ENCODE data around the gene SELENON.

The SELENON gene

DNA sequence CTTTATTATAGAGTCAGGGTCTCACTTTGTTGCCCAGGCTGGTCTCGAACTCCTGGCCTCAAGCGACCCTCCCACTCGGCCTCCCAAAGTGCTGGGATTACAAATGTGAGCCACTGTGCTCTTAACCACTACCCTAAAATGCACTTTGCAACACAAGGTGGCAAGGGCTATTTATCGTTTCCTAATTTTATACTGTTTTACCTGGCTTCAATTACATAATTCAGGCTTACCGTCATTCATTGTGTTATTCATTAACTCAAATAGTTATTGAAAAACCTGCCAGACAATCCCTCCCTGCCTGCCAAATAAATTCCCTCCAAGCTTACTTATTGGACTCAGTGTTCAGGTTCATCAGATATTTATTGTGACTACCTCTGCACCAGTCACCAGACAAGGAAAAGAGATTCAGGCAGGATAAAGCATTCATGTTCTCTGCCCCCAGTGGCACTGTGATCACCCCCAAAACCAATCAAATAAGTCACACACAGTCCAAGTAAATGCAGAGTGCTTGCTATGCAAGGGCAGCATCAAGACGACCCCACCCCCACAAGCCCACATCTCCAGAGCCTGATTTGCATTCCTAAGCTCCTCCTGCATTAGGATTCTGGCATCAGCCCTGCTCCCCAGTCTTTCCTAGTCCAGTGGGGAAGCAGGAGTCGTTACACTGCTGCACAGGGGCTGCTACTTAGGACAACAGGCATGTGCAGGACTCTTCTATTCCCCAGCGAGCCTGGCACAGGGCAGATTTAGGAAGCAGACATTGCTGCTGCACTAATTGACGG lies 67.4 kb downstream of the SELENON start:
- DNase-seq: no peak
